Heart left ventricle (tissue), 13 donors: Measurements from ENCODE around the gene CKS1B.

Experiments
- POLR2A ChIP-seq, 2 donors: fragments of 450-650 bp; IDR thresholded peaks; one replicate each; pipeline ENCODE4 v1.6.1; 2017; ENCODE audit warnings: antibody characterized with exemption in 2 of 2, mild to moderate bottlenecking in 2 of 2, moderate library complexity in 2 of 2
- TF ChIP-seq, protein P1 (sequence below), 12 donors: fragments of 200-600 bp; sonication (generic) in 4 of 12; IDR thresholded peaks; one replicate each; pipeline versions ENCODE4 v1.5.0 to v1.8.0; 2018 to 2022; ENCODE audit warnings: antibody characterized with exemption in 12 of 12, mild to moderate bottlenecking in 5 of 12
- donor health status: ischemic (EF 13 %, LVEDD 7.1; RV severe dilation, severe dysfunction).
- donor health status: DM: no; HTN: yes; CAD: no.
- donor health status: DM: no; HTN: no; CAD: no.
- donor health status: ischemic (EF 25% LVEDD 6.9; RV normal size, moderate dysfunction).
- donor health status: ischemic (EF 25% LVEDD 5.7; RV mildly dilated, moderate dysfunction).
- donor health status: ischemic (EF 35%, LVEDD 5.7; RV mildly dilated, moderate dysfunction).
- donor health status: nonischemic (EF 11% LVEDD 7.7; RV severe dilation, severe dysfunction).
- donor health status: DM: yes; HTN: yes; CAD: no.
- donor health status: PGD.
- donor health status: ischemic (EF 29% LVEDD 5.4; RV normal size, mild dysfunction).
- donor health status: nonischemic (EF 23%, LVEDD 6.1; RV moderate dilation, normal function).

DNA sequence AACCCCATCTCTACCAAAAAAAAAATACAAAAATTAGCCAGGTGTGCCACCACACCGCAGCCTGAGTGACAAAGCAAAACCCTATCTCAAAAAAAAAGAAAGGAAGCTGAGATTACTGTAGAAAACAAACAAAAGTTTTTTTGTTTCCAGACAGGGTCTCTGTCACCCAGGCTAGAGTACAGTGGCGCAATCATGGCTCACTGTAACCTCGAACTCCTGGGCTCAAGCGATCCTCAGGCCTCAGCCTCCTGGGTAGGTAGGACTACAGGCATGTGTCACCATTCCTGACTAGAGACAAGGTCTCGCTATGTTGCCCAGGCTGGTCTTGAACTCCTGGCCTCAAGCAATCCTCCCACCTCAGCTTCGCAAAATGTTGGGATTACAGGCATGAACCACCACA, 10.1 kb upstream of the CKS1B start:
- no peak for TF ChIP-seq POLR2A (IDR thresholded peaks at IDR 0.05)
- TF ChIP-seq, protein P1, sequence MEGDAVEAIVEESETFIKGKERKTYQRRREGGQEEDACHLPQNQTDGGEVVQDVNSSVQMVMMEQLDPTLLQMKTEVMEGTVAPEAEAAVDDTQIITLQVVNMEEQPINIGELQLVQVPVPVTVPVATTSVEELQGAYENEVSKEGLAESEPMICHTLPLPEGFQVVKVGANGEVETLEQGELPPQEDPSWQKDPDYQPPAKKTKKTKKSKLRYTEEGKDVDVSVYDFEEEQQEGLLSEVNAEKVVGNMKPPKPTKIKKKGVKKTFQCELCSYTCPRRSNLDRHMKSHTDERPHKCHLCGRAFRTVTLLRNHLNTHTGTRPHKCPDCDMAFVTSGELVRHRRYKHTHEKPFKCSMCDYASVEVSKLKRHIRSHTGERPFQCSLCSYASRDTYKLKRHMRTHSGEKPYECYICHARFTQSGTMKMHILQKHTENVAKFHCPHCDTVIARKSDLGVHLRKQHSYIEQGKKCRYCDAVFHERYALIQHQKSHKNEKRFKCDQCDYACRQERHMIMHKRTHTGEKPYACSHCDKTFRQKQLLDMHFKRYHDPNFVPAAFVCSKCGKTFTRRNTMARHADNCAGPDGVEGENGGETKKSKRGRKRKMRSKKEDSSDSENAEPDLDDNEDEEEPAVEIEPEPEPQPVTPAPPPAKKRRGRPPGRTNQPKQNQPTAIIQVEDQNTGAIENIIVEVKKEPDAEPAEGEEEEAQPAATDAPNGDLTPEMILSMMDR (IDR thresholded peaks at IDR 0.05): no peak
